CD4-positive, alpha-beta T cell treated with Interleukin-2 at 100 ng/mL for 4 hours (primary cell): ENCODE data around the gene UBR7.
"Not testable (repeated sequence)": the region's sequence is repeated elsewhere in the genome, so short reads cannot be mapped to it uniquely, and the experiment has no call there.

Source experiments
- DNase-seq: peaks from one replicate; pipeline ENCODE4 v3.0.0-alpha.2; 2020; ENCODE audit warnings: low spot score

Gene UBR7, protein sequence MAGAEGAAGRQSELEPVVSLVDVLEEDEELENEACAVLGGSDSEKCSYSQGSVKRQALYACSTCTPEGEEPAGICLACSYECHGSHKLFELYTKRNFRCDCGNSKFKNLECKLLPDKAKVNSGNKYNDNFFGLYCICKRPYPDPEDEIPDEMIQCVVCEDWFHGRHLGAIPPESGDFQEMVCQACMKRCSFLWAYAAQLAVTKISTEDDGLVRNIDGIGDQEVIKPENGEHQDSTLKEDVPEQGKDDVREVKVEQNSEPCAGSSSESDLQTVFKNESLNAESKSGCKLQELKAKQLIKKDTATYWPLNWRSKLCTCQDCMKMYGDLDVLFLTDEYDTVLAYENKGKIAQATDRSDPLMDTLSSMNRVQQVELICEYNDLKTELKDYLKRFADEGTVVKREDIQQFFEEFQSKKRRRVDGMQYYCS

DNA sequence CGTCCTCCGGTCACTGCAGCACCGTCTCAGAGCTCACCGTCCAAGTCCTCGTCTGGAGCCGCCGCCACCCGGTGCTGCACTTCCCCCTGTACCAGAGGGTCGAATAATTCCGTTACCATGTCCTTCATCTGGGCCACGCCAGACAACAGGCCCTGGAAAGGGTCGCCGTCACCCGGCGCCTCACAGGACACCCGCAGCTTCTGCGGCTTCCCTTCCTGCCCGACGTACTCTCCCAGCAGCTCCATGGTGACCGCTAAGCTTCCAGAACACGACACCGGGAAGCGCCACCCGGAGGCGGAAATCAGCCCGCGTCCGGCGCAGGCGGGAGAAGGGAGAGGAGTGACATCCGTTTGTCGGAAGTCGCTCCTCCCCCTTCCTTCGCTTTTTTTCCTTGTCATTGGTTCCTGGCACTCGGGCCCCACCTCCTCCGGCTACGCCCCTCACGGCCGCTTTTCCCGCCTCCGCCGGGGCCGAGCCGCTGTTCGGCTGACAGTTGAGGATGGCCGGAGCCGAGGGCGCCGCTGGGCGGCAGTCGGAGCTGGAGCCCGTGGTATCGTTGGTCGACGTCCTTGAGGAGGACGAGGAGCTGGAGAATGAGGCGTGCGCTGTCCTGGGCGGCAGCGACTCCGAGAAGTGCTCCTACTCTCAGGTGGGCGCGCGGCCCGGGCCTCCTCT is at the start of gene UBR7, which contains the start of gene GON7:
TSS of gene UBR7 (plus strand) at position 464 of the 675 bp plus-strand sequence. CDS start at position 500, 36 bp downstream.
TSS of gene GON7 (minus strand) at position 273 of the 675 bp plus-strand sequence. CDS start at position 245, 28 bp downstream.
- DNase-seq = peak; percentile 86

DNA sequence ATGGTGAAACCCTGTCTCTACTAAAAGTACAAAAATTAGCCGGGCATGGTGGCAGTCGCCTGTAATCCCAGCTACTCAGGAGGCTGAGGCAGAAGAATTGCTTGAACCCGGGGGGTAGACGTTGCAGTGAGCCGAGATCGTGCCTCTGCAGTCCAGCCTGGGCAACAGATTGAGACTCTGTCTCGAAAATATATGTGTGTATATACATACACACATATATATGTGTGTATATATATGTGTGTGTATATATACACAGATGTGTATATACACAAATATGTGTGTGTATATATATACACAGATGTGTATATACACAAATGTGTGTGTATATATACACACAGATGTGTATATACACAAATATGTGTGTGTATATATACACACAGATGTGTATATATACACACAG is 48.7 kb upstream of the UBR7 start:
- not testable (repeated sequence) for DNase-seq

DNA sequence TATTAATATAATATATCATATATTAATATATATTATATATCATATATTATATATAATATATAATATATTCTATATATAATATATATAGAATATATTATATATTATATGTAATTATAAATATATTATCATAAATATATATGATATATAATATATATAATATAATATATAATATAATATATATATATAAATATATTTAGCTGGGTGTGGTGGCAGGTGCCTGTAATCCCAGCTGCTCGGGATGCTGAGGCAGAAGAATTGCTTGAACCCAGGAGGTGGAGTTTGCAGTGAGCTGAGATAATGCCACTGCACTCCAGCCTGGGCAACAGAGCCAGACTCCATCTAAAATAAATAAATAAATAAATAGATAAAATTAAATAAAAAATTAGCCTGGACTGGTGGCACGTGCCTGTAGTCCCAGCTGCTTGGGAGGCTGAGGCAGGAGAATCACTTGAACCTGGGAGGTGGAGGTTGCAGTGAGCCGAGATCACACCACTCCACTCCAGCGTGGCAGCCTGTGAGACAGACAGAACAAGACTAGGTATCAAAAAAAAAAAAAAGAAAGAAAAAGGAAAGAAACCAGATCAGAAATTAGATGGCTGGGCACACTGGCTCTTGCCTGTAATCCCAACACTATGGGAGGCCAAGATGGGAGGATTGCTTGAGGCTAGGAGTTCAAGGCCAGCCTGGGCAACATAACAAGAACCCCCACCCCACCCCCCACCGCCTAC is 47.3 kb upstream of the UBR7 start:
- DNase-seq = not testable (repeated sequence)

DNA sequence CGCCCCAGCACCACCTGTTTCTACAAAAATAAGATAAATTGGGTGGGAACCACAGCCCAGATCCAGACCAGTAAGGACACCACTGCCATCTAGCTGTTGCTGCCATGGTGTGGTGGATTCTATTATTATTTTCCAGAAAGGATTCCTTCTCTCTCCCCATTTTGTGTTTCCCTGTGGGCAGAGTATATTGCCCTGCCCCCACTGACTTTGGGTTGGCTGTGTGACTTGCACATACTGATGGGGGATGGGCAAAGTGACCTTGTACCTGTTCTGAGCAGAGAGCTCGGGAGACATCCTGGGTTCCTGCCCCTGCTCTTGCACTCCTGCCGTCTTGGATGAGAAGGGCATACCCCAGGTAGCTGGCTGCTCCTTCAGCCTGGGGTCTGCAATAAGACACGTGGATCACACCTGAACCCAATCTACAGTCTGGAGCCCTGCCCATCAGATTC is 46.7 kb upstream of the UBR7 start:
- no peak for DNase-seq

DNA sequence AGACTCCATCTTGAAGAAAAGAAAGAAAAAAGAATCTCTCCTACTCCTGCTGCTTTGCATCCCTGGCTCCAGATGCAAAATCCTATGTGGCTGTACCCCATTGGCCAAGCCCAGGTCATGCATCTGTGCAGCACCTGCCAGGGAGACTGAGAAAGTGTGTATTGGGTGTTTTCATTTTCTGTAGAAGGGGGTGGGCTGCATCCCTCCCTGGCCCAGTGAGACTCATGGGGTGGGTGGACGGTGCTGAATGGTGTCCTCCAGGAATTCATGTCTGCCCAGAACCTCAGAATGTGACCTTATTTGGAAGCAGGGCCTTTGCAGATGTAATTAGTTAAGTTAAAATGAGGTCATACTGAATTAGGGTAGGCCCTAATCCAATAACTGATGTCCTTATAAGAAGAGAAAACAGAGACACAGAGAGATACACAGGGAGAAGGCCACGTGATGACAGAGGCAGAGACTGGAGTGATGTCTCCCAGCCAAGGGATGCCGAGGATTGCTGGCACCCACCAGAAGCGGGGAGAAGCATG is 45.6 kb upstream of the UBR7 start:
- no peak for DNase-seq

DNA sequence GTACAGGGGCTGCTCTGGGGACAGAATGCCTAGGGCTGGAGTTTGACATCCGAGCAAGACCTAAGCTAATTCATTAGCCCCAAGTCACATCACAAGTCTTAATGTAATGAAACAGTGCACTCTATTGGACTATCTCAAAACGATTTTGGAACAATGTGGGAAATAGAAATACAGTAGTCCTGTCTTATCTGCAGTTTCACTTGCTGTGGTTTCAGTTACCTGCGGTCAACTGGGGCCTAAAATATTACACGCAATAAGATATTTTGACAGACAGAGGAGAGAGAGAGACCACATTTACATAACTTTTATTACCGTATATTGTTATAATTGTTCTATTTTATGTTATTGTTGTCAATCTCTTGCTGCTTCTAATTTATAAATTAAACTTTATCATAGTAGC is 43.5 kb upstream of the UBR7 start:
- DNase-seq = no peak

DNA sequence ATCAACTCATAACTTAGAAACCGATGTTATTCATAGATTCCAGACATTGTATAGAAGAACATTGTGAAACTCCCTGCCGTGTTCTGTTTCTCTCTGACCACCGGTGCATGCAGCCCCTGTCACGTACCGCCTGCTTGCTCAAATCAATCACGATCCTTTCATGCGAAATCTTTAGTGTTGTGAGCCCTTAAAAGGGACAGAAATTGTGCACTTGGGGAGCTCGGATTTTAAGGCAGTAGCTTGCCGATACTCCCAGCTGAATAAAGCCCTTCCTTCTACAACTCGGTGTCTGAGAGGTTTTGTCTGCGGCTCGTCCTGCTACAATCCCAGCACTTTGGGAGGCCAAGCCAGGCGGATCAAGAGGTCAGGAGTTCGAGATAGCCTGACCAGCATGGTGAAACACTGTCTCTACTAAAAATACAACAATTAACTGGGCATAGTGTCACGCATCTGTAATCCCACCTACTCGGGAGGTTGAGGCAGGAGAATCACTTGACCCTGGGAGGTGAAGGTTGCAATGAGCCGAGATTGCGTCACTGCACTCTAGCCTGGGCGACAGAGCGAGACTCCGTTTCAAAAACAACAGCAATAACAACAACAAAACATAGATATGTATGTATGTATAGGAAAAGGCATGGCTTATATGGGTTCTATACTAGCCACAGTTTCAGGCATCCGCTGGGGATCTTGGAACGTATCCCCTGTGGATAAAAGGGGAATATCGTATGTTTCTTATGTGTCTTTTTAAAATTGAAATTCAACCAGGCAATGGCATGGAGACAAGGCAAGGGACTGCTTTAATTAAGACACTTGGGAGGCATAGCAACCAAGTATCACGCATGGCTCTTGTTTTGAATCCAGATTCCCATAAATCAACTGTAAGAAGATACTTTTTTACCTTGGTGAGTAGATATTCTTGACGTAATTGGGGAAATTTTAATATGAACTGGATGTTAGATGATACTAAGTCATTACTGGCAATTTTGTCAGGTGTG is 41.5 kb upstream of the UBR7 start:
- not testable (repeated sequence) for DNase-seq

DNA sequence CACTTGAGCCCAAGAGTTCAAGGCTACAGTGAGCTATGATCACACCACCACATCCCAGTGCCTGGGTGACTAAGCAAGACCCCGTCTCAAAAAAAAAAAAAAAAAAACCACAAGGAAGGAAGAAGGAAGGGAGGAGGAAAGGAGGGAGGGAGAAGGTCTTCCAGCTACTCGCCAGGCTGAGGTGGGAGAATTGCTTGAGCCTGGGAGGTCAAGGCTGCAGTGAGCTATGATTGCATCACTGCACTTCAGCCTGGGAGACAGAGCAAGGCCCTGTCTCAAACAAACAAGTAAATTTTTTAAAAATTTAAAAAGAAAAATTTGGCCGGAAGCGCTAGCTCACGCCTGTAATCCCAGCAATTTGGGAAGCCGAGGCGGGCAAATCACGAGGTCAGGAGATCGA is 38.4 kb upstream of the UBR7 start:
- not testable (repeated sequence) for DNase-seq

DNA sequence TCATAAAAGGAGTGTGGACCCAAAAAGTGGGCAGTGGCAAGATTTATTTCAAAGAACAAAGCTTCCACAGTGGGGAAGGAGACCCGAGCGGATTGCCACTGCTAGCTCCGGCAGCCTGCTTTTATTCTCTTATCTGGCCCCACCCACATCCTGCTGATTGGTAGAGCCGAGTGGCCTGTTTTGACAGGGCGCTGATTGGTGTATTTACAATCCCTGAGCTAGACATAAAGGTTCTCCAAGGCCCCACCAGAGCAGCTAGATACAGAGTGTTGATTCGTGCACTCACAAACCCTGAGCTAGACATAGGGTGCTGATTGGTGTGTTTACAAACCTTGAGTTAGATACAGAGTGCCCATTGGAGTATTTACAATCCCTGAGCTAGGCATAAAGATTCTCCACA is 37.4 kb upstream of the UBR7 start:
- DNase-seq = not testable (repeated sequence)

DNA sequence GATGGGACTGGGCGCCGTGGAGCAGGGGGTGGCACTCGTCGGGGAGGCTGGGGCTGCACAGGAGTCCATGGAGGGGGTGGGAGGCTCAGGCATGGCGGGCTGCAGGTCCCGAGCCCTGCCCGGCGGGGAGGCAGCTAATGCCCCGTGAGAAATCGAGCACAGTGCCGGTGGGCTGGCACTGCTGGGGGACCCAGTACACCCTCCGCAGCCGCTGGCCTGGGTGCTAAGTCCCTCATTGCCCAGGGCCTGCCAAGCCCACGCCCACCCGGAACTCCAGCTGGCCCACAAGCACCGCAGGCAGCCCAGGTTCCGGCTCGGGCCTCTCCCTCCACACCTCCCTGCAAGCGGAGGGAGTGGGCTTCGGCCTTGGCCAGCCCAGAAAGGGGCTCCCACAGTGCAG is 36.9 kb upstream of the UBR7 start:
- DNase-seq = not testable (repeated sequence)

DNA sequence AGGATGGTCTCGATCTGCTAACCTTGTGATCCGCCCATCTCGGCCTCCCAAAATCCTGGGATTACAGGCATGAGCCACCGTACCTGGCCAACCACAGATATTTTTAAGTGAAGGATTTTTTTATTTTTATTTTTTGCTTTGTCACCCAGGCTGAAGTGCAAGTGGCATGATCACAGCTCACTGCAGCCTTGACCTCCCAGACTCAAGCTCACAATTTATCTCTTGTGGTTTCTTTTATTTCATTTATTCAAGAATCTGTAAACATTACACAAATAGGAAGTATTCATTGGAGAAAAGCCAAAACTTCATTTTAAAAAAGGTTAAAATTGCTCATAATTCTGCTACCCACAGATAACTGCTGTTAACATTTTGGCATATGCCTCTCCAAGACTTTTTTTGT is 35.7 kb upstream of the UBR7 start:
- no peak for DNase-seq

DNA sequence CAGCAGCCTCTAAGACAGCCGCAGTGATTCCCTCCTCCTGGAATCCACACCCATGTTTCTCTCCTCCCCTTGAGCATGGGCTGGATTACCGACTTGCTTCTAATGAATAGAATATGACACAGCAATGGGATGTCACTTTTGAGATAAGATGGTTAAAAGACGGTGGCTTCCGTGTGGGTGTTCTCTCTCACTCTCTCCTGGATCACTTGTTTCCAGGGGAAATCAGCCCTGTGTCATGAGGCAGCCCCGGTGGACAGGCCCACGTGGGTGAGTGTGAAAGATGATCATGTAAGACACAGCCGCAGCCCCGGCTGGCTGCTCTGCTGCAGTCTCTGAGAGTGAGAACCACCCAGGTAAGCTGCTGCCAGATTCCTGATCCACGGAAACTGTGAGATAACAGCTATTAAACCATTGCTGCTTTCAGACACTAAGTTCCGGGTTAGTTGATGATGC is 33.1 kb upstream of the UBR7 start:
- DNase-seq = no peak

DNA sequence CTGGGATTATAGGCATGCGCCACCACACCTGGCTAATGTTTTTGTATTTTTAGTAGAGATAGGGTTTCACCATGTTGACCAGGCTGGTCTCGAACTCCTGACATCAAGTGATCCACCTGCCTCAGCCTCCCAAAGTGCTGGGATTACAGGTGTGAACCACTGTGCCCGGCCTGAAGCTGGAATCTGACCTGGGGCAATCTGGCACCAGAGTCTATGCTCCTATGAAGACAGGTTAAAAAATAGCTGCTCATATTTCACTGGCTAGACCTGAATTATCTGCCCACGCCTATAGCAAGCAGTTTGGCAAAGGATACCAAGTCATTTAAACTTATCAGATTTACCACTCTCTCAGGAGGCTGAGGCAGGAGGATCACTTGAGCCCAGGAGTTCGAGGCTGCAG is 32.3 kb upstream of the UBR7 start:
- not testable (repeated sequence) for DNase-seq

DNA sequence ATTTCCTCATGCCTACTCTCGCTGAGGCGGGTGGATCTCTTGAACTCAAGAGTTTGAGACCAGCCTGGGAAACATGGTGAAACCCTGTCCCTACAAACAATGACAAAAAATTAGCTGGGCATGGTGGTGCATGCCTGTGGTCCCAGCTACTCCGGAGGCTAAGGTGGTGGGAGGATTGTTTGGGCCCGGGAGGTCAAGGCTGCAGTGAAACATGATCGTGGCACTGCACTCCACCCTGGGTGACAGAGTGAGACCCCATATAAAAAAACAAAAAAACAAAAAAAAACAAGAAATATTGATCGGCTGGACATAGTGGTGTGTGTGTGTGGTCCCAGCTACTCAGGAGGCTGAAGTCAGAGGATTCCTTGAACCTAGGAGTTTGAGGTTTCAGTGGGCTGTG is 31.6 kb upstream of the UBR7 start:
- no peak for DNase-seq

DNA sequence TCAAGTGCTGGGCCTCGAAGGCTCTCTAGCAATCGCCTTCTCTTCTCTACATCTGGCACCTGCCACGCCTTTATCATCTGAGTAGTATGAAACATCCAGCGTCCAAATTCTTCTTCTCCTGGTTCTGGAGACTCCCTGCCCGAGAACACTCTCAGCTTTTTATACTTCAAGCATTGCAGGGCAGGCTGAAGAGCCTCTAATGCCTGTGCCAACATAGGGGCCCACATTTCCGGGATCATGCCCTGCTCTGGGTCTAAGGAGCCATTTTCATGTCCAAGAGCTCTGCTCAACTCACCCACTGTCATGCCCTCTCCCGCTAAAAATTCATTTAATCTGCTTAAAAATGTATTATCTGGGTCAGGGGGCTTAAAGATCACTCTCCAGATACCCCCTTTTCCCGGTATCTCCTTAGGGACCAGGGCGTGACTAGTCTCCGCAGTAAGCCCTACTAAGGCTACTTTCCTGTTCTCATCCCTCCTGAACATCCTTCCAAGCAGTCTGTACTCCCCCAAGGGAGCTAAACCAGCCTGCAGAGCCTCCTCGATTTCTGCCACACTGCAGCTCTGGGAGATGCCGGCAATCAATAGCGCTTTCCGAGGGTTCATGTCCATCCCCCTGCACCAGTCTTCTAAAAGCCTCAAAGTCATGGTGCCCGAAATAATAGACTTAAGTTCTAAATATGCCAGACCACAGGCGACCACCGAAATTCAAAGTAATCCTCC is 23.3 kb upstream of the UBR7 start:
- no peak for DNase-seq

DNA sequence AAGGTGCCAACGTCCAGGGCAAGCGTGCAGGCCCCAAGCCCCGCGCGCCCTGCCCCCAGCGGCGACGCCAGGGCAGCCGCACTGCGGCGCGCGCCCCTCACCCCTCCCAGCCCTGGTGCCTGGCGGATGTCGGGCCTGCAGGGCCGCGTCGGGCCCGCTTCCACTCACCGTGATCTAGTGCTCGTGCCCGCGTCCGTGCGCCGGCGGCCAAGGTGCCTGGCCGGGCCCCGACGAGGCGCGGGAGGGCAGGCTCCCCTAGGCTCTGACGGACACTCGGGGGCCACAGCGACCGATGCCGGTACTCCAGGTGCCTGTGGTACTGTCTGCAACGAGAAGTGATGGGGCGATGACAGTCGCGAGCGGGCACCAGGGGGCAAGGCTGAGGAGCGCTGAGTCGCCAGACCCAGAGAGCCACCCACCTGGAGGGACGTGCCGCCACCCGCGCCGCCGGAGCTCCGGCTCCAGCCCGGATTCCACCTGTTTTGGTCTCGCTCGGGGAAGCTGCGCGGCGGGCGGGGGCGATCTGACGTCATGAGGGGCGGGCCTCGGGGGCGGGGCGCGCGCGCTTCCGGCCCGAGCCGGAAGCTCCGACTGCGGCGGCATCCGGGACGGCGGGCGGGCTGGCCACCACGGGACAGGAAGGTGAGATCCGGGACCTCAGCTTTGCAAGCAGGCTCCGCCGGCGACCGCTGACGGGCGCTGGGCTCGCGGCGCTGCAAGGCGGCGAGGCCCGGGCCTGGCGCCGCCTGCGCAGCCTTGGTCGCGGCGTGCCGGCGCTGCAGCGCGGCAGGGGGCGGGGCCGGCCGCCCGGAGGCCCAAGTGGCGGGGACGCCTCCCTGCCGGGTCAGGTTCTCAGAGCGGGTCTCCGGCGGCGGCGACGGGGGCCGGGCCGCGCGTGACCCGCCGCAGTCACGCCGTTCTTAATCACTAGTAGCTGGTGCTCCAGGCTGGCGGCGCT is 22.4 kb upstream of the UBR7 start, which contains the start of the genes LYSET and MOAP1:
TSS of gene LYSET (plus strand) at position 927 of the 958 bp plus-strand sequence. CDS start 89 bp downstream, outside the sequence.
TSS of gene MOAP1 (minus strand) at position 507 of the 958 bp plus-strand sequence. CDS start 655 bp downstream, outside the sequence.
- DNase-seq = peak; percentile 91

DNA sequence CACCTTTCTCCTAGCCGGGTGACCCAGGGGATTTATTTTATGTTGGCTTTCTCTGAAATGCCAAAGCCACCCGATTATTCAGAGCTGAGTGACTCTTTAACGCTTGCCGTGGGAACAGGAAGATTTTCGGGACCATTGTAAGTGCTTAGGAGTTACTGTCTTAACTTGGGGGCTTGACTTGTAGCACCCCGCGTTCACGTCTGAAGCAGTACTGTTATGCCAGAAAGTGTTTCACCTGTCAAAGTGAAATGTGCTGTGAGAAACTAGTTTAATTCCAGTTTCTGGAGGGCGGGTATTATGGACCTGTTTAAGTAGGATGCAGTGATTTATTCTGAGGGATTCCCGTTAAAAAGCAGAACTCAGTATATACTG is 21.7 kb upstream of the UBR7 start:
- DNase-seq = no peak

DNA sequence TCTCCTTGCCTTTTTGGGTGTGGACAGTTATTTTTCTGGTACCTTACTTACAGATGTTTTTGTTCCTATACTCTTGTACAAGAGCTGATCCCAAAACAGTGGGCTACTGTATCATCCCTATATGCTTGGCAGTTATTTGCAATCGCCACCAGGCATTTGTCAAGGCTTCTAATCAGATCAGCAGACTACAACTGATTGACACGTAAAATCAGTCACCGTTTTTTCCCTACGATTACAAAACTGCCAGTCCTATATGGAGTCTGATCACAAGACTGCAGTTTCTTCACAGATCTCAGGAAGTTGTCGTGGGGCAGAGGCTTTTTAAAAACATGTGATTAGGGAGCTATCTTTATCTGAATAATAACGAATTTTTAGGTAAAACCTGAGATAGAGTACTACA is 20.6 kb upstream of the UBR7 start:
- no peak for DNase-seq

DNA sequence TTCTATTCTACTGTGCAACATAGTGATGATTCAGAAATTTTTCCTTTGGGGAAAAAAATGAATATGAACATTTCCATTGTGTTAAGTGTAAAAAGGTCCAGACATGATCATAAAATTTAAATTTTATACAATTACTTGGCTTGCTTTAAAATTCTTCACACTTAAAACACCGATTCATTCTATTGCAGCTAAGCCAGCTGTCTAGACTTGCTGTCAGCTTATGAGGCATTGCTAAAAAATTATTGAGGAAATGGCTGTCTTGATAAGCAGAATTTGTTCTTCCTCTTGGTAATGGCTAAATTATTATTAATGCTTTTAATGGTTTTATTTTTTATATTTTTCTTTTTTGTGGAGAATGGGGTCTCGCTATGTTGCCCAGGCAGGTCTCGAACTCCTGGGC is 20.1 kb upstream of the UBR7 start:
- no peak for DNase-seq
